NCI-H2081 treated with DMSO at 0.1 percent for 48 hours (cell line): ENCODE results near the gene SELENON.
"Not testable (repeated sequence)": the region's sequence is repeated elsewhere in the genome, so short reads cannot be mapped to it uniquely, and the experiment has no call there.

Experiments used
- DNase-seq: peaks from one replicate; lab custom pipeline; 2025; lab: John Stamatoyannopoulos, UW

SELENON gene

GRCh38 chr1:25831569-25832196 lies 31.7 kb downstream of the SELENON start:
- no peak for DNase-seq

DNA sequence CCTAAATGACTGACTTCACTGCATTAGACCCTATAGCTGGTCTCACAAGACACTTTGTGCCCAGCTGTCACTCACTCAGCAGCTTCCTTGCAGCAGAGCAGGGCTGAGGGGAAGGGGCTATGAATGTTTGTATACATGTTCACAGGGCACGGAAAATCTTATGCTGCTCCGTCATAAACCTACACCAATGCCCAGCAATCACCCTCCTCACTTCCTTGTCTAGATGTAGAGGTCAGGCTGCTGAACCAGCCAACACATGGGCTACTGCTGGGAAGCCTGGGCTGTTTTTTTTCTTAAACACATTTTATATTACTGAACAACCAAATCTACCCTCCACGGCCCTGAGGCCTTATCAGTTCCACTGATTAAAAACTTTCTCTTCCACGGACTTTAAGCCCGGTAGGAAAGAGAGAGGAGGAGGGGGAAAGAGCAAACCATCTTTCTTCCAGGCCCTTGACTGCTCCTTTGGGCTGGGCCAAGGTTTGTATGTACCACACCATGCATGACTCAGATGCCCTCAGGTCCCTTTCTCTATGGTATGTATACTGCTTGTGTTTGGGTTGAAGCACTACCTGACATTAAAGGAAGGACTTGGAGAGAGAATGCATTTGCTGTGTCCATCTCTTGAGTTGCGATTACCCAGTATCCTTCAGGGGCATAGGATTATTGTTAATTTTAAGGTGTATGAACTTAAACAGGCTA lies 32.5 kb downstream of the SELENON start:
- DNase-seq = no peak

DNA sequence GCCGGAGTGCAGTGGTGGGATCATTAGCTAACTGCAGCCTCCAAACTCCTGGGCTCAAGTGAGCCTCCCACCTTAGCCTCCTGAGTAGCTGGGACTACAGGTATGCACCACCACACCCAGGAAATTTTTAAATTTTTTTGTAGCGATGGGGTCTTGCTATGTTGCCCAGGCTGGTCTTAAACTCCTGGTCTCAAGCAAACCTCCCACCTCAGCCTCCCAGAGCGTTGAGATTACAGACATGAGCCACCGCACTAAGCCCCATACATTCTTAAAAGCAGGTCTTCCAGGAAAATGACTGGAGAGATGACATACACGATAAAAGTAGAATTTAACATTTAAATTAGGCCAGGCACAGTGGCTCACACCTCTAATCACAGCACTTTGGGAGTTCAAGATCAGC lies 33.2 kb downstream of the SELENON start:
- no peak for DNase-seq

- no peak for DNase-seq
Observed at GRCh38 chr1:25834894-25835293, 34.9 kb downstream of the SELENON start.

DNA sequence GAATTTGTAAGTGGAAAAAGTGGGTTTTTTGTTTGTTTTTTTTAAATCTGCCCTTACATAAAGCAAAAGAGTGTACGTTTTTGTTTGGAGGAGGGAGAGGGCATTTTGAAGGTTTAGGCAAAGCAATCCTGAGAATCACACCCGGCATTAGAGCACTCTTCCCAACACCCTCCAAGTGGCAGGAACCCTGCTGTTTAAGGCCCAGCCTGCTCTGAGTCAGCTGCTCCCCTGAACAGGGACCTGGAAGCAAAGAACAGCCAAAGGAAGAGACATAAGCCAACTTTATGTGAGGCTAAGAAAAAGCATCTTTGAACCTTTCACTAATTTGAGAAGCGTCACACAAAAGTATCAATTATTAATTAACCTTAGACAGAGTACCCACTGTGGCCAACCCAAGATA lies 36.7 kb downstream of the SELENON start:
- DNase-seq = no peak

DNA sequence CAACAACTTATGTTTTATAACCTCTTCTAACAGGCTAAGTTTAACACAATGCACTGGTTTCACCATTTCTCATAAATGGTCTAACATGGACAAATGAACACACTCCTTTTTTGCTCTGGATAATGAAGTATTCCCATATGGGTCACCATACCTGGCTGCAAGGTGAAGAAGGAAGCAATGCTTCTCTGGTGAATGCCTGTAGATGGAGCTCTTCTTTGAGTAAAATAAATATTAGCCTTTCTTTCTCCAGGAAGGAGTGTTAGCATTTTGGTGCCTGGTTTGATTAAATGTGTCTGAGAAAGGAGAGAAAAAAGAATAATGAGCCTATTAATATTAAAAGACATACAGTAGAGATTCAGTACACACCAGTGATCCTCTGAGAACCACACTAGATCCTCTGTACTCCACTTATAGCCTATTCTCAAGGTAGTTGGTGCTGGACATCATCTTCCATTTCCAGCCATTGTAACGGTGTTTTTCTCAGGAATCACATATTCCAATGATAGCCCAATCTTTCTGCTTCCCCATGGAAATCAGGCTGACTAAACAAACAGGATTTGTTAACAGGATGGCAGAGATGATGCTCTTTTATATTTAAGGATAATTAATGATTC lies 37.4 kb downstream of the SELENON start:
- DNase-seq = peak; percentile 3

DNA sequence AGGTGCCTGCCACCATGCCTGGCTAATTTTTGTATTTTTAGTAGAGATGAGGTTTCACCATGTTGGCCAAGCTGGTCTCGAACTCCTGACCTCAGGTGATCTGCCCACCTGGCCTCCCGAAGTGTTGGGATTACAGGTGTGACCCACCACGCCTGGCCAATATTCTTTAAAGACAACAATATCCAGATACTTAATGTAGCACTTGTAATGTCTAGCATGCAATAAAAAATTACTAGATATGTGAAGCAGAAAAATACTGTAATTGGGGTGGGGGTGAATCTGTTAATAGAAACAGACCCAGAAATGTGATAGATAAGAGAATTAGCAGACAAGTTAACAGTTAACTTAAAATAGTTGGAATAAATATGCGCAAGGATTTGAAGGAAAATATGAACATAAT lies 39.8 kb downstream of the SELENON start:
- not testable (repeated sequence) for DNase-seq

DNA sequence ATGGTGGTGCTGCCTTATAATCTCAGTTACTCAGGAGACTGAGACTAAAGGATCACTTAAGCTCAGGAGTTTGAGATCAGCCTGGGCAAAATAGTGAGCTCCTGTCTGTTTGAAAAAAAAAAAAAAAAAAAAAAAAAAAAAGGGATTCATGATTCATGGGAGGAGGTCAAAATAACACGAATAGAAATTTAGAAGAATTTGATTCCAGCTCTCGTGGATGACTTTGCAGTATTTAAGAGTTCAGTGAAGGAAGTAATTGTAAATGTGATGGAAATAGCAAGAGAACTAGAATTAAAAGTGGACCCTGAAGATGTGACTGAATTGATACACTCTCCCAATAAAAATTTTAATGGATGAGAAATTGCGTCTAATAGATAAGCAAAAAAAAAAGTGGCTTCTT lies 43.5 kb downstream of the SELENON start:
- no peak for DNase-seq

DNA sequence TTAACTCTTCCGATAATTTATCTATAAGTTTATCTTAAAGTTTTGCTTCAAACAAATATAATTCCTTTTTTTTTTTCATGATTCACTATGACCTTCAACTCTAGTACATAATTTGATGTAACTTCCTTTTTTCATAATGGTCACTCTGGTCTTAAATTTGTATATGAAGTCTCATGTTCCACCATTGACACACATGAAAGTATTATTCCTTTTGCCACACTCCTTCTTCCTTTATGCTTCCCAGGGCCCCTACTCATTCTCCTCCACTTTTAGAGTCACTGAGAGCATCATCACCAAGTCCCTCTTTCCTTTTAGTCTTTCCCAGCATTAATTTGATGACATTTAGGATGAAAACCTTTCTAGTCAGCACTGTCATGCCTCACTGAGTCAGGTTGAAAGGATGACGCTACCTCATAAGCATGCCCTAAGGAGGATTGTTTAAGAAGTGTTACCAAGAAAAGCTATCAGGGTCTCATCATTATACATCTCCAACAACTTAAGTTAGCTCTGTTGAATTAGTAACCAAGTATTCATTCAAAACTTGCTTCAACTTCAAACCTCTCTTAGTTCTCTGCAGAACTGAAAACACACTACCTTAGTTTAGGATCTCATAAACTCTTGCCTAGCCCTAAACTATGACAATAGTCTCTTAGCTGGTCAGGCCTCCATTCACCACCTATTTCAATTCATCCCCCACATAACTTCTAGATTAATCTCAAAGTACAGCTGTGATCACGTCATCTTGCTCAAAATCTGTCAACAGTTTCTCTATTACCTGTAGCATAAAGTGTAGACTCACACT lies 44.7 kb downstream of the SELENON start:
- no peak for DNase-seq

GRCh38 chr1:25845664-25846063 lies 45.7 kb downstream of the SELENON start:
- DNase-seq = no peak

DNA sequence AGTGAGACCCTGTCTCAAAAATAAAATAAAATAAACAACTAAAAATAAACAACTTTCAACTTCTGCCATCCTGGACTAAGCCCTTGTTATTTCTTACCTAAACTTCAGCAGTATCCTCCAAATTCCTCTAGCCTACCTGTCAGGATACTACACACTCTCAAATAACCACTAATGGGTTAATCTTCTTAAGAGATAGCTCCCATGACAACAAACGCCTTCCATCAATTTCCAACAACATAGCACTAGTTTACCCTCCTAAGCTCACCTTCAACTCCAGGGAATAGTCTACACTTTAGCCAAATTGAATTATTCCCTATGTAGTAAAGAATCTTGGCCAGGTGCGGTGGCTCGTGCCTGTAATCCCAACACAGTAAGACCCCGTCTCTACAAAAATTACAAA lies 47.9 kb downstream of the SELENON start:
- DNase-seq = no peak

- DNase-seq = no peak
Observed at GRCh38 chr1:25848531-25848930, 48.5 kb downstream of the SELENON start.

DNA sequence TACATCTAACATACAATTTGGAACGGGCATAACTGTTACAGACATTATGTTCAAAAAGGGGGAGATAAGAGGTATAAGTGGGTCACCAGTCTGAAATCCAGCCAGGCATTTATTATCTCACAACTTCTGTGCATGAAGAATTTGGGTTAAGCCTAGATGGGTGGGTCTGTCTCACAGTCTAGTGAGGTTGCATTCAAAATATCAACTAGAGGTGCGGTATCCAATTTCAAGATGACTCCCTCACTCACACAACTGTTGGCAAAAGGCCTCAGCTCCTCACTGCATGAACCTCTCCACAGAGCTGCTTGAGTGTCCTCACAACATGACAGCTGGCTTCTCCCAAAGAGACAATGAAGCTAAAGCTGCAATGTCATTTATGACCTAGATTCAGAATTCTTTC lies 54.6 kb downstream of the SELENON start:
- no peak for DNase-seq

- DNase-seq = no peak
Observed at GRCh38 chr1:25856856-25857255, 56.9 kb downstream of the SELENON start.

- DNase-seq = no peak
Observed at GRCh38 chr1:25858494-25858893, 58.5 kb downstream of the SELENON start.

DNA sequence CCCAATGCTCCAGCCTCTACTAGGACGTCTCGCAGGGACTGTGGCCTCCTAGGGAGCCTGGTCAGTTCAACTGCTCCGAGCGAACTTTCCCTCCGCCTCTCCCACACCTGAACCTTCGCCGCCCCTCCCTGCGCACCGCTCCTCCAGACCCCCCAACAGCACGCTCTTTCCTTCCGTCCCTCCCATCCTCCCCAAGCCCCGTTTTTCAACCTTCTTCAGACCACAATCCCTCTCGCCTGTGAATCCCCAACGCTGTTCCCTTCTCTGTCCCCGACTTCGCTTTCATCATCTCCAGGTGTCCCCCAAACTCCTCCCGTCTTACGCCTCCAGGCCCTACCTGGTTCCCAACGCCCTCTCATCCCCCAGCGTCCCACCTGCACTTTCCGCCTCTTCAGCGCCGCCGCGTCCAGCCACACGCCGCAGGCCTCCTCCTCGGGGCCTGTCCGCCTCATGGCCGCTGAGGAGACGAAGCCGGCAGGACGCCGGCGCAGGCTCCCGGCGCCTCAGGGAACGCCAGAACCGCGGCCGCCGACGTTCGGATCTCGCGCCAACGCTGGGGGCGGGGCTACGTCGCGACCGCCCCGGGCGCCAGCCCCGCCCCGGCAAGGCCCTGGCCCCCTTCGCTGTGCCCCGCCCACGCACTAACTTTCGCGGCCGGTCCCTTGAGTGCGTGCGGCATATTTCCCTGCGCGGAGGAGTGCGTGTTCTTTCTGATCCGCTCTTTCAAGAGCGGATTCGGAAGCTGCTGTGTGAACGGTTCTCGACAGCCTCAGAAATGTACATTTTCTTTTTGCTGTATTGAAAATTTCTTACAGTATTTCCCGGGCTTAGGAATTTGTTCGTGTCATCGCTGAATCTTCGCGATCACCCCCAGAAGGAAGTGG lies 59.2 kb downstream of the SELENON start, which contains the start of gene AUNIP:
AUNIP (minus strand) TSS at position 552 of the 884 bp plus-strand sequence; CDS start at position 452, 100 bp downstream.
- DNase-seq = peak; percentile 21

DNA sequence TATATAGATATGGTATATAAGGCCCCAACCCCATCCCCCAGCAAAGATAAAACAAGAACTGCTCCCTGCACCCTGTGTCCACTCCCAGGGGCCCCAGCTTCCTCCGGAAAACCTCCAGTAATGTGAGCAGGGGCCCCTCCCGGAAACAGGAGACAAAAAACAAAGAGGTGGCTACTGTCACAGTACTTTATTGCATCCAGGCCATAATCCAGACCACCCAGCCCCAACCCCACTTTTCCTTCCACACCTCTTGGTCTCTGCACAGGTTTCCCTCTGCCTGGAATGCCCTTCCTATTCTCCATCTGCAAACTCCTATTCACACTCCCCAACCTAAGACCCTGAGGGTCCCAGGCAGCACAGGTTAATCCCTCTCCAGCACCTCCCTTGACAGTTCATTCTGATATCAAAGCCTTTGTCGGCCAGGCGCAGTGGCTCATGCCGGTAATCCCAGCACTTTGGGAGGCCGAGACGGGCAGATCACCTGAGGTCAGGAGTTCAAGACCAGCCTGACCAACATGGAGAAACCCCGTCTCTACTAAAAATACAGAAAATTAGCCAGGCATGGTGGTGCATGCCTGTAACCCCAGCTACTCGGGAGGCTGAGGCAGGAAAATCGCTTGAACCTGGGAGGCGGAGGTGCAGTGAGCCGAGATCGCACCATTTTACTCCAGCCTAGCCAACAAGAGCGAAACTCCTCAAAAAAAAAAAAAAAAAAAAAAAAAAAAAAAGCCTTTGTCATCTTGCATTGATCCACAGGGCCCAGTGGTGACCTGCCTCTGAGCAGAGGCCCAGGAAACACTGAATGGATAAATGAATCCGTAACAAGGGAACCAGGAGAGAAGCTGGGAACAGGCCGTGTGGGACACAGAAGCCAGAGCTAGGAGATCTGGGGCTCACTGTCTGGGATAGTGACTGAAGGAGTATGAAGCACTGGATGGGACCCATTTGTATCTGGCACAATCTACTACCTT lies 61.6 kb downstream of the SELENON start:
- no peak for DNase-seq

- DNase-seq = no peak
Observed at GRCh38 chr1:25862785-25863485, 62.9 kb downstream of the SELENON start.

- no peak for DNase-seq
Observed at GRCh38 chr1:25863486-25864262, 63.7 kb downstream of the SELENON start.
